Measurements from ENCODE around the gene BTF3L4. TPM values are rescaled to one million over a fixed set of nuclear protein-coding genes. Genes with fewer than 3 reads are reported as not detected.
A peak's percentile ranks its signal among the peaks of the same experiment; 100 is the strongest.

The BTF3L4 gene
- total and polyA plus RNA-seq, 2 experiments from 2014 or later: 68.6 to 100 TPM

DNA sequence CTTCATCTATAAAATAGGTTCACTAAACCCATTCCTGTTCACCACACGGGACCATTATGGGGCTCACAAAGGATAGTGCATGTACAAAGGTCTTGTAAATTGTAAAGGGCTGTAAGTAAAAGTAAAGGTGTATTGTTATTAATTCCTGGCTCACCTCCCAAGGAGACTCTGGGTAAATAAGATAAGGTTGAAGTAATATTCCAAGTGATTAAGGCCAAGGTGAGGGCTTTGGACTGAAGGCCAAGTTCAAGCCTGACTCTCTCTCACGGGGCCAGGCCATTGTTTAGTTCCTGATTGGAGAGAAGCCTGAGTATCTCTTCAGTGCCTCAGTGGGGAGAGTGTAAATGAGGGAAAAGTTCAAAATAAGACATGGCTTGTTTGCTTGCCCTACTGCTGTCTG lies 66.3 kb downstream of the BTF3L4 start:
- H4K20me1 ChIP-seq (ENCODE audit: insufficient read depth): no peaks in the 10 kb centered on the region
- no peak overlapping the region for H3K9ac ChIP-seq
- TF ChIP-seq EZH2 (IDR thresholded peaks at IDR 0.05; ENCODE audit: insufficient read depth, poor library complexity, severe bottlenecking) (no peak), EZH2phosphoT487 (IDR thresholded peaks at IDR 0.05; ENCODE audit: insufficient read depth, low read depth) (no peak)
- H3K27ac ChIP-seq: no peak overlapping the region
- no peak overlapping the region for H2AFZ ChIP-seq
- no peaks in the 10 kb centered on the region for H3K4me1 ChIP-seq (ENCODE audit: insufficient read depth)
- H3K27me3 ChIP-seq (replicated peaks; ENCODE audit: insufficient read depth): no peaks in the 10 kb centered on the region
- H3F3A ChIP-seq (ENCODE audit: insufficient read depth): no peaks in the 10 kb centered on the region
- no peak overlapping the region for H3K4me2 ChIP-seq (ENCODE audit: unreplicated experiment)
- no peaks in the 10 kb centered on the region for H3K9me3 ChIP-seq (ENCODE audit: low read depth)
- H3K36me3 ChIP-seq (ENCODE audit: low read depth): no peaks in the 10 kb centered on the region
- no peaks in the 10 kb centered on the region for H3K9me2 ChIP-seq (ENCODE audit: insufficient read depth)
- no peaks in the 10 kb centered on the region for H3K79me2 ChIP-seq (ENCODE audit: insufficient read depth)
- DNase-seq: no peak
- 39 to 49% methylated on average over 2 of the region's 2 CpGs for WGBS, 2 experiments (ENCODE audit: low coverage in 1 of 2, low lambda C conversion rate in 2 of 2, missing lambda C conversion rate in 2 of 2)
- in situ Hi-C loops (cut with MboI): no loop called here
- no peak overlapping the region for H3K4me3 ChIP-seq

- Histone ChIP-seq H3K4me2 (ENCODE audit: unreplicated experiment) (no peak overlapping the region), H3F3A (ENCODE audit: insufficient read depth) (no peaks in the 10 kb centered on the region), H3K4me1 (ENCODE audit: insufficient read depth) (no peaks in the 10 kb centered on the region), H3K9me2 (ENCODE audit: insufficient read depth) (no peaks in the 10 kb centered on the region), H4K20me1 (ENCODE audit: insufficient read depth) (no peaks in the 10 kb centered on the region), H3K27ac (no peak overlapping the region), H3K9me3 (ENCODE audit: low read depth) (no peaks in the 10 kb centered on the region), H3K9ac (no peak overlapping the region), H3K36me3 (ENCODE audit: low read depth) (no peaks in the 10 kb centered on the region), H3K79me2 (ENCODE audit: insufficient read depth) (no peaks in the 10 kb centered on the region), H3K27me3 (replicated peaks; ENCODE audit: insufficient read depth) (no peaks in the 10 kb centered on the region), H3K4me3 (no peak overlapping the region), H2AFZ (no peak overlapping the region)
- DNase-seq: no peak
- 87 to 88% methylated on average over 6 of the region's 6 CpGs for WGBS, 2 experiments (ENCODE audit: low coverage in 1 of 2, low lambda C conversion rate in 2 of 2, missing lambda C conversion rate in 2 of 2)
- in situ Hi-C loops (cut with MboI): no loop called here
- TF ChIP-seq EZH2phosphoT487 (IDR thresholded peaks at IDR 0.05; ENCODE audit: insufficient read depth, low read depth) (no peak), EZH2 (IDR thresholded peaks at IDR 0.05; ENCODE audit: insufficient read depth, poor library complexity, severe bottlenecking) (no peak)
Measured at GRCh38 chr1:52123622-52124021, 67.5 kb downstream of the BTF3L4 start.

DNA sequence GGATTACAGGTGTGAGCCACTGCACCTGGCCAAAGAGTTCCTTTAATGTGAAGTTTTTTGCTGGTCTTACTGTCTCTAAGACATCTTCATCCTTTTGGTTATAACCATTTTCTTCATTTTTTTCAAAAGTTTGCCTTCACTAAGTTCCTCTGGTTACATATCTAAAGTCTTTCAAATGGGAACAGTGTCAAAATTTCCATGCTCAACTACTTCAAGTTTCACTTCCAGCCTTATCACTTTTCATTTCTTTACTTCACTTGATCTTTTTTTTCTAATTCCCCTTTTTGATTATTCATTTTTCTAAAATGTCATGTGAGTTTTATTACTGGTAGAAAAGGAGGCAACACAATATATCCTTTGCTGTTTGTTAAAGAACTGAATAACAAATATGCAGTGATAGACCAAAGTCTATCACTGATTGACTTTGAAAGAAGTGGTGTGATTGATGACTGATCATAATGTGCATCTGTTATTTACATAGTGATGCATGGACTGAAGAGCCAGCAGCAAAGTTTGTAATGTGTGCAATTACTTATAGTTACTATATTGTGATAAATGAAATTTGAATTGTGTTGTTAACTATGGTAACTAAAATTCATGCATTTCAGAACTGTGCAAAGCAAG lies 69.8 kb downstream of the BTF3L4 start:
- Histone ChIP-seq H3K27me3 (replicated peaks; ENCODE audit: insufficient read depth) (no peaks in the 10 kb centered on the region), H3K9me3 (ENCODE audit: low read depth) (no peaks in the 10 kb centered on the region), H3K79me2 (ENCODE audit: insufficient read depth) (no peaks in the 10 kb centered on the region), H3K4me1 (ENCODE audit: insufficient read depth) (no peaks in the 10 kb centered on the region), H3K4me2 (ENCODE audit: unreplicated experiment) (no peak overlapping the region), H3K4me3 (no peak overlapping the region), H3F3A (ENCODE audit: insufficient read depth) (no peaks in the 10 kb centered on the region), H3K27ac (no peak overlapping the region), H4K20me1 (ENCODE audit: insufficient read depth) (no peaks in the 10 kb centered on the region), H3K36me3 (ENCODE audit: low read depth) (no peaks in the 10 kb centered on the region), H3K9me2 (ENCODE audit: insufficient read depth) (no peaks in the 10 kb centered on the region), H3K9ac (no peak overlapping the region), H2AFZ (no peak overlapping the region)
- in situ Hi-C loops (cut with MboI): loop anchor here (5.0 to 25.0 kb wide), 2 partner anchors 176 to 561 kb away; partner anchors contain the start of gene COA7
- no peak for TF ChIP-seq EZH2phosphoT487 (IDR thresholded peaks at IDR 0.05; ENCODE audit: insufficient read depth, low read depth)
- no peak for TF ChIP-seq EZH2 (IDR thresholded peaks at IDR 0.05; ENCODE audit: insufficient read depth, poor library complexity, severe bottlenecking)
- DNase-seq: no peak

DNA sequence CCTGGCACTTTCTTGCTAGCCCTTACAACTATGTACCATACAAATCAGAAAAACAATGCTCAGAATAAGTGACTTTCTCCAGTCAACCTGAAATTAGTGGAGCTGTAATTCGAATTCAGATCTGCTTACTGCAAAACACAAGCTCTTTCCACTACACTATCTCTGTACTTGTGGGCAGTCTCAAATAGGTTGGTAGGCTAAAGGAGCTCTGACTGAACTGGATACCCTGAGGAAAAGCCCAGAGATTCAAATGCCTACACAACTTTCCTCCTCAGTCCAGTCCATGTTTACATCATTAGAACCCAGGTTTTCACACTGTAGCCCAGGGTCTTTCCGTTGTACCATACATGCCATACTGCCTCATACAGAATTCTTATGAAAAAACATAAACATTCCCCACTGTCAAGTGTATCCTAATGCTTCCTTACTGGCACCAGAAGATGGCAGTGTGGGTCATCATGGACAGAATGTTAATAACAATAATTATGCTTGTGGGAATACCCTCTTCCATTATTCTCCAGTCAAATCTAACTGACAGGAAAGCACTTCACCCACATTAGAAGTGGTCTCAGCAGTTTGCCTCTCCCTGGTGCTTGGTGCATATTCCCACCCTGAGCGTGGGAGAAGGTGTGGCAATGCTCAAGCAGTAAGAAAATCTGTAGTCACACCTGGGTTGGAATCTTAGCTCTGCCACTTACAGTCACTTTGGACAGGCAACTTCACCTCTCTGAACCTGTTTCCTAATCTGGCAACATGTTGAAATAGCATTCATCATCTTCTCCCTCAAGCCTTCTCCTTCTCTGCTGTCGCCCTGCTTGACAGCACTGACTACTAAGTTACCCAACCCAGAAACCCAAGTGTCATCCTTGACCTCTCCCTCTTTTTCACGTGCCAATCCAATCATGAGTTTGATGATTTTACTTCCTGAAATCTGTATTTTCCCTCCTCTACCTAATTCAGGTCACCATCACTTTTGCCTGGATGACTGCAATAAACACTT lies 71.4 kb downstream of the BTF3L4 start:
- Histone ChIP-seq H3K9me2 (ENCODE audit: insufficient read depth) (no peaks in the 10 kb centered on the region), H3K4me2 (ENCODE audit: unreplicated experiment) (no peak overlapping the region), H2AFZ (no peak overlapping the region), H3K4me3 (no peak overlapping the region), H3K9ac (no peak overlapping the region), H3K36me3 (ENCODE audit: low read depth) (no peaks in the 10 kb centered on the region), H3K79me2 (ENCODE audit: insufficient read depth) (no peaks in the 10 kb centered on the region), H3K4me1 (ENCODE audit: insufficient read depth) (no peaks in the 10 kb centered on the region), H3K27ac (no peak overlapping the region), H4K20me1 (ENCODE audit: insufficient read depth) (no peaks in the 10 kb centered on the region), H3K9me3 (ENCODE audit: low read depth) (no peaks in the 10 kb centered on the region), H3F3A (ENCODE audit: insufficient read depth) (no peaks in the 10 kb centered on the region), H3K27me3 (replicated peaks; ENCODE audit: insufficient read depth) (no peaks in the 10 kb centered on the region)
- no peak for TF ChIP-seq EZH2phosphoT487 (IDR thresholded peaks at IDR 0.05; ENCODE audit: insufficient read depth, low read depth)
- no peak for TF ChIP-seq EZH2 (IDR thresholded peaks at IDR 0.05; ENCODE audit: insufficient read depth, poor library complexity, severe bottlenecking)
- peak; percentile 71 for DNase-seq
- 16 to 17% methylated on average over 5 of the region's 5 CpGs for WGBS, 2 experiments (ENCODE audit: low coverage in 1 of 2, low lambda C conversion rate in 2 of 2, missing lambda C conversion rate in 2 of 2)
- in situ Hi-C loops (cut with MboI): loop anchor here (5.0 to 25.0 kb wide), 2 partner anchors 175 to 560 kb away; partner anchors contain the start of gene COA7
